ENCODE data around the gene NHLH1.

DNA sequence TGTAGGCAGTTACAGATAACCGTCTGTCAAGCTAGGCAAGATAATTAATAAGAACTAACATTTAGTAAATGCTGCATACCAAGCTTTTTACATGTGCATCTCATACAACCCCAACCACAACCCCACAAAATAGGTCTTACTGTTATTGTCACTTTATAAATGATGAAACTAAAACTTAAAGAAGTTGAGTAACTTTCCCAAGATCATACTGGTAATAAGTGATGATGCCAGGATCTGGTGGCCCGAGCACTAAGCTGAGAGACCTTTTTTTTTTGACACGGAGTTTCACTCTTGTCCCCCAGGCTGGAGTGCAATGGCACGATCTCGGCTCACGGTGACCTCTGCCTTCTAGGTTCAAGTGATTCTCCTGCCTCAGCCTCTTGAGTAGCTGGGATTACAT, 21.9 kb upstream of the NHLH1 start:
- no peak for TF ChIP-seq EP300 (IDR thresholded peaks at IDR 0.05)
- TF ChIP-seq, protein P1, sequence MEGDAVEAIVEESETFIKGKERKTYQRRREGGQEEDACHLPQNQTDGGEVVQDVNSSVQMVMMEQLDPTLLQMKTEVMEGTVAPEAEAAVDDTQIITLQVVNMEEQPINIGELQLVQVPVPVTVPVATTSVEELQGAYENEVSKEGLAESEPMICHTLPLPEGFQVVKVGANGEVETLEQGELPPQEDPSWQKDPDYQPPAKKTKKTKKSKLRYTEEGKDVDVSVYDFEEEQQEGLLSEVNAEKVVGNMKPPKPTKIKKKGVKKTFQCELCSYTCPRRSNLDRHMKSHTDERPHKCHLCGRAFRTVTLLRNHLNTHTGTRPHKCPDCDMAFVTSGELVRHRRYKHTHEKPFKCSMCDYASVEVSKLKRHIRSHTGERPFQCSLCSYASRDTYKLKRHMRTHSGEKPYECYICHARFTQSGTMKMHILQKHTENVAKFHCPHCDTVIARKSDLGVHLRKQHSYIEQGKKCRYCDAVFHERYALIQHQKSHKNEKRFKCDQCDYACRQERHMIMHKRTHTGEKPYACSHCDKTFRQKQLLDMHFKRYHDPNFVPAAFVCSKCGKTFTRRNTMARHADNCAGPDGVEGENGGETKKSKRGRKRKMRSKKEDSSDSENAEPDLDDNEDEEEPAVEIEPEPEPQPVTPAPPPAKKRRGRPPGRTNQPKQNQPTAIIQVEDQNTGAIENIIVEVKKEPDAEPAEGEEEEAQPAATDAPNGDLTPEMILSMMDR (IDR thresholded peaks at IDR 0.05), result no peak
- TF ChIP-seq POLR2AphosphoS5 (IDR thresholded peaks at IDR 0.05), result no peak

Data from esophagus muscularis mucosa (tissue), 4 donors.